PC-9 (cell line): ENCODE data around the gene SNPH. TPM values are rescaled to one million over a fixed set of nuclear protein-coding genes. Genes with fewer than 3 reads are reported as not detected.
A peak's percentile ranks its signal among the peaks of the same experiment; 100 is the strongest.

Source experiments
- BruUV-seq: library from RNA; stranded (reverse); fragments of 400-500 nt; replicated peaks from 2 replicates; lab custom pipeline; 2021; lab: Mats Ljungman, UMichigan
- CTCF ChIA-PET: fragments of 300-600 bp; sonication (Branson Sonifier 250); formaldehyde crosslinking; loops from one replicate; lab custom pipeline; 2022; ENCODE audit warnings: antibody characterized with exemption; lab: Charles Lee
- POLR2A ChIA-PET: fragments of 300-600 bp; sonication (Branson Sonifier 250); formaldehyde crosslinking; loops from one replicate; lab custom pipeline; 2022; ENCODE audit warnings: antibody characterized with exemption; ENCODE audit not compliant: unreplicated experiment; lab: Charles Lee
- DNase-seq, 2 experiments: peaks; one replicate each; pipeline versions ENCODE4 v3.0.0 to v3.0.0-alpha.2; 2015 to 2022; ENCODE audit warnings: mixed read lengths in 1 of 2
- H2AFZ ChIP-seq: fragments of 200-600 bp; sonication (generic); 2 replicates; pipeline ENCODE4 v1.8.1; 2017; ENCODE audit warnings: antibody characterized with exemption
- H3F3A ChIP-seq: fragments of 200-600 bp; sonication (generic); 2 replicates; pipeline ENCODE4 v1.8.1; 2017; ENCODE audit warnings: antibody characterized with exemption, mild to moderate bottlenecking, low read depth; ENCODE audit not compliant: insufficient read depth
- H3K27ac ChIP-seq: fragments of 200-600 bp; sonication (generic); 2 replicates; pipeline ENCODE4 v1.6.1; 2016; ENCODE audit warnings: mixed run types
- H3K27me3 ChIP-seq: fragments of 200-600 bp; sonication (generic); 2 replicates; pipeline ENCODE4 v1.6.1; 2016; ENCODE audit warnings: low read depth, mixed run types; ENCODE audit not compliant: insufficient read depth
- H3K36me3 ChIP-seq: fragments of 200-600 bp; sonication (generic); 2 replicates; pipeline ENCODE4 v1.6.1; 2016; ENCODE audit warnings: low read depth, mixed run types
- H3K4me1 ChIP-seq: fragments of 200-600 bp; sonication (generic); replicated peaks from 2 replicates; pipeline ENCODE4 v1.6.1; 2016; ENCODE audit warnings: mixed run types; ENCODE audit not compliant: insufficient read depth
- H3K4me2 ChIP-seq: fragments of 200-600 bp; sonication (generic); 2 replicates; pipeline ENCODE4 v1.6.1; 2017; ENCODE audit warnings: mixed run types
- H3K4me3 ChIP-seq: fragments of 200-600 bp; sonication (generic); 2 replicates; pipeline ENCODE4 v1.6.1; 2016; ENCODE audit warnings: mixed run types
- H3K79me2 ChIP-seq: fragments of 200-600 bp; sonication (generic); 2 replicates; pipeline ENCODE4 v1.6.1; 2017; ENCODE audit warnings: low read depth, mixed run types
- H3K9me2 ChIP-seq: fragments of 200-600 bp; sonication (generic); 2 replicates; pipeline ENCODE4 v1.8.1; 2017; ENCODE audit warnings: mild to moderate bottlenecking; ENCODE audit not compliant: insufficient read depth
- H3K9me3 ChIP-seq: fragments of 200-600 bp; sonication (generic); 2 replicates; pipeline ENCODE4 v1.8.1; 2016; ENCODE audit warnings: low read depth; ENCODE audit not compliant: insufficient read depth
- H4K20me1 ChIP-seq: fragments of 200-600 bp; sonication (generic); 2 replicates; pipeline ENCODE4 v1.8.1; 2017; ENCODE audit not compliant: insufficient read depth
- CTCF ChIP-seq: fragments of 200-600 bp; sonication (generic); conservative IDR thresholded peaks from 2 replicates; pipeline ENCODE4 v1.6.1; 2017; ENCODE audit warnings: mixed run types, antibody characterized with exemption, mild to moderate bottlenecking, moderate library complexity
- EZH2 ChIP-seq: fragments of 200-600 bp; sonication (generic); IDR thresholded peaks from 2 replicates; pipeline ENCODE4 v1.8.0; 2017; ENCODE audit warnings: antibody characterized with exemption, low read depth
- intact Hi-C: fragments of 100-400 bp; cut with micrococcal nuclease; formaldehyde crosslinking; loops from one replicate; pipeline ENCODE4 v1.10.0; 2022; ENCODE audit not compliant: unreplicated experiment
- total RNA-seq: library from RNA; stranded (reverse); gene quantifications from 2 replicates; pipeline ENCODE4 v1.2.3, GENCODE V29; 2021

SNPH gene
- total RNA-seq, 1 experiment from 2014 or later, result 3.4 TPM

DNA sequence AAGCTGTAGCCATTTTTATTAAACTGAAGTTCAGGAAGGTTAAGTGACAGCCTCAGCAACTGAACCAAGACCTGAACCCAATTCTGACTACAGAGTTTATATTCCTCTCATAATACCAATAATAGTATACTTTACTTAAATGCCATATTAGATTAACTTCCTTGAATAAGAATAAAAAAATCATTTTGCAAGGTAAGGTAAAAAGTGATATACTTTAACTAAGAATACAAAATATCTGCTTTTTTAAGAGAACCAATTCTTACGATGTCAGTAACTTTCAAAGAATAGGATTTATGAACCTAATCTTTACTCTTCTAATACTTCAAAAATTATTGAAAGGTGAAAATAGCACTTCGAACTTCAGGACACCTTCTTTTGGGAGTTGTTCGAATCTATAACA, 36.6 kb upstream of the SNPH start:
- TF ChIP-seq EZH2, result no peak
- no peak for TF ChIP-seq CTCF
- Histone ChIP-seq H2AFZ (no peak overlapping the region), H3K36me3 (no peaks in the 10 kb centered on the region), H4K20me1 (no peaks in the 10 kb centered on the region), H3K27ac (no peak overlapping the region), H3F3A (peaks cover 9% of the 10 kb centered on the region), H3K9me2 (no peaks in the 10 kb centered on the region), H3K79me2 (no peaks in the 10 kb centered on the region), H3K4me2 (no peak overlapping the region), H3K27me3 (0 out of 2 replicates have a peak, but pooled peaks cover 11% of the 10 kb centered on the region), H3K9me3 (no peaks in the 10 kb centered on the region), H3K4me3 (no peak overlapping the region), H3K4me1 (0 out of 2 replicates have a peak, but pooled peaks cover 3% of the 10 kb centered on the region)
- CTCF ChIA-PET, result no interaction called here
- intact Hi-C loops, result loop anchor here (5.0 to 10.0 kb wide), 2 partner anchors 38 to 85 kb away; partner anchors contain the start of gene SNPH
- DNase-seq, result no peak
- BruUV-seq, result no TSS peak
- POLR2A ChIA-PET, result no interaction called here

DNA sequence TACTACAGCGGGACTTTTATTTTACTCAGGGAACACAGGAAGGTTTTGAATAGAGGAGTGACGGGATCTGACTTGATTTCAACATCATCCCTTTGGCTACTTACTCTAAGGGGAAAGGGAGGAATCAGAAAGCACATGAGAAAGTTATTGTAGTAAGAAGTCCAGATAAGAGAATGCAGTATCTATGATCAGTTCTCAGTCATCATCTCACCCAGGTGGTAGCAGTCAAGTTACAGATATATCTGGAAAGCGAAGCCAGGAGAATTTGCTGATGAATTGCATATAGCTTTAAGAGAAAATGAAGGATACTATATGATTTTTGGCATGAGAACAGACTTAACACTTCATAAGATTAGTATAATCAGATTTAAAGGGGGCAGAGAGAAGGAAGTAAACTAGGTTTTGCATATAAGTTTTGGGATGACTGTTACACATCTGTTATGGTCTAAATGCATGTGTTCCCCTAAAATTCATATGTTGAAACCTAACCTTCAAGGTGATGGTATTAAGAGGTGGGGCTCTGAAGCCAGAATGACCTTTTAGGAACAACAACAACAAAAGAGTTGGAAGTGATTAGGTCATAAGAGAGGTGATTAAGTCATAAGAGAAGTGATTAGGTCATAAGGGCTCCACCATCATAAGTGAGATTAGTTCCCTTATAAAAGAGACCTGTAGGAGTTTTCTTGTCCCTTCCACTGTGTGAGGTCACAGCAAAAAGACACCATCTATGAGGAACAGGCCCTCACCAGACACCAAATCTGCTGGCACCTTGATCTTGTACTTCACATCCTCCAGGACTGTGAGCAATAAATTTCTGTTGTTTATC, 33.6 kb upstream of the SNPH start:
- Histone ChIP-seq H4K20me1 (no peaks in the 10 kb centered on the region), H3K4me1 (no peaks in the 10 kb centered on the region), H3K9me2 (no peaks in the 10 kb centered on the region), H3K27me3 (0 out of 2 replicates have a peak, but pooled peaks cover 5% of the 10 kb centered on the region), H3F3A (no peaks in the 10 kb centered on the region; the same call in 1 of the 2 replicates), H2AFZ (0 out of 2 replicates have a peak overlapping the region, but pooled peaks have one; percentile 24), H3K27ac (no peak overlapping the region), H3K36me3 (no peaks in the 10 kb centered on the region), H3K4me2 (no peak overlapping the region), H3K9me3 (no peaks in the 10 kb centered on the region), H3K4me3 (no peak overlapping the region), H3K79me2 (no peaks in the 10 kb centered on the region)
- ChIA-PET CTCF (no interaction called here), POLR2A (no interaction called here)
- intact Hi-C loops, result no loop called here
- DNase-seq, result no peak
- no peak for TF ChIP-seq EZH2
- TF ChIP-seq CTCF, result no peak
- no TSS peak for BruUV-seq

GRCh38 chr20:1240549-1240948, 25.5 kb upstream of the SNPH start:
- TF ChIP-seq EZH2 (no peak), CTCF (no peak)
- H3F3A ChIP-seq, result no peaks in the 10 kb centered on the region
- H3K36me3 ChIP-seq, result no peaks in the 10 kb centered on the region
- intact Hi-C loops, result no loop called here
- DNase-seq, result no peak
- POLR2A ChIA-PET, result no interaction called here
- H3K9me3 ChIP-seq, result no peaks in the 10 kb centered on the region
- no peaks in the 10 kb centered on the region for H3K9me2 ChIP-seq
- H3K4me2 ChIP-seq, result no peak overlapping the region
- H3K79me2 ChIP-seq, result no peaks in the 10 kb centered on the region
- BruUV-seq, result no TSS peak
- H2AFZ ChIP-seq, result no peak overlapping the region
- no peaks in the 10 kb centered on the region for H3K27me3 ChIP-seq
- H3K27ac ChIP-seq, result no peak overlapping the region
- no peak overlapping the region for H3K4me3 ChIP-seq
- H4K20me1 ChIP-seq, result no peaks in the 10 kb centered on the region
- H3K4me1 ChIP-seq, result no peaks in the 10 kb centered on the region
- CTCF ChIA-PET, result no interaction called here
